Measurements from ENCODE around the gene TPCN2. TPM values are rescaled to one million over a fixed set of nuclear protein-coding genes. Genes with fewer than 3 reads are reported as not detected.
A peak's percentile ranks its signal among the peaks of the same experiment; 100 is the strongest.

The TPCN2 gene
- total RNA-seq, 4 donors from 2014 or later: 18.7 to 34.5 (median 24.7) TPM

DNA sequence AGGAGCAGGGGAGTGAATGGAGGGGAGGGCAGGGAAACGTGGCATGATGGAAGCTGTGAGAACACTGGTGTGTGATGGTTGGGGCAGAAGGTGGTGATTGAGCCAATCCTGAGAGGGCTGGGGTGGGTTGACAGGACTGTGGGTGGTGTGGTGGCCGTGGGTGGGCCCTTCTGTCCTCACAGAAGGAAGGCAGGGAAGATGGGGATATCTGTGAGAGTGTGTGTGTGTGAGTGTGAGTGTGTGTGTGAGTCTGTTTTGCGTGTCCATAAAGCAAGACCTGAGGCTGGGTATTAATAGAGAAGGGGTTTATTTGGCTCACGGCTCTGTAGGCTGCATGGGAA, 13.0 kb downstream of the TPCN2 start:
- peaks cover 6 to 91% (median 65%) of the 10 kb centered on the region in 4 donors for H3K4me1 ChIP-seq

DNA sequence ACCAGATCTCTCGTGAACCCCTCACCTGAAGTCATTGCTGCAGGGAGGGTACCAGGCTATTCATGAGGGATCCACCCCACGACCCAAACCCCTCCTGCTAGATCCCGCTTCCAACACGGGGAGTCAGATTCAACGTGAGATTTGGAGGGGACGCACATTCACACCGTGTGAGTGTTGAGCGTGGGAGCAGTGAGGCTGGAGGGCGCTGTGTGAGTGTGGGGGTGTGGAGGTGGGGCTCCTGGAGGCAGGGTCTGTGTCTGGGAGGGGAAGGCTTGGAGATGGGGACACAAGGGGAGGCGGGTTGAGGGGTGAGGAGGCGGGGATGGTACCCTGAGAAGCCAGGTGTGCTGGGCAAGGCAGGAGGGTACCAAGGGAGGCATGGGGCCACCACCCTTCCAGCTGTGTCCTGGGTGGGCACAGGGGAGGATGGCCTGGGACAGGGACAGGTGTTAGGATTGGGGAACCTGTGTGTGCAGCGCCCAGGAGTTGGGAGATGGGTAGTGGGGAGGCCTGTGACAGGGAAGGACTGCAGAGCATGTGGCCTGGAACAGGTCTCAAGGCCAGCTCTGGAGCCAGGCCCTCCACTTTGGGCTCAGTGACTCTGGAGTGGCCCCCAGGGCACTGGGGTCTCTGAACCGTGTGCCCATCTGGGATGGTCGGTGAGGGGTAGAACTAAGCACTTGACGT, 13.6 kb downstream of the TPCN2 start:
- Histone ChIP-seq H3K4me3 (no peak overlapping the region), H3K27me3 (no peaks in the 10 kb centered on the region), H3K4me1 (peaks cover 6 to 91% (median 68%) of the 10 kb centered on the region in 4 donors), H3K36me3 (peaks cover 25 to 77% (median 62%) of the 10 kb centered on the region in 4 donors), H3K9me3 (no peaks in the 10 kb centered on the region), H3K27ac (replicated peaks in 1 of 4) (peak overlapping the region in 1 of 4 donors; percentile 11)
- WGBS: 90% methylated on average over 15 of the region's 15 CpGs
- TF ChIP-seq EP300 (IDR thresholded peaks at IDR 0.05) (no peak), POLR2AphosphoS5 (IDR thresholded peaks at IDR 0.05) (no peak)
- intact Hi-C loops (cut with DNase I): no loop called here
- no peak for DNase-seq (ENCODE audit: extremely low spot score)

More for the DNA sequence above, 13.0 kb downstream of the TPCN2 start:
- intact Hi-C loops (cut with DNase I): no loop called here
- peaks cover 26 to 75% (median 65%) of the 10 kb centered on the region in 4 donors for H3K36me3 ChIP-seq
- no peak overlapping the region for H3K4me3 ChIP-seq
- H3K27me3 ChIP-seq: no peaks in the 10 kb centered on the region
- no peaks in the 10 kb centered on the region for H3K9me3 ChIP-seq
- no peak for DNase-seq (ENCODE audit: extremely low spot score)
- peak overlapping the region in 3 of 4 donors; percentile 7 to 37 (median 22) for H3K27ac ChIP-seq (replicated peaks in 1 of 4)
- WGBS: 85% methylated on average over 4 of the region's 4 CpGs
- no peak for TF ChIP-seq POLR2AphosphoS5 (IDR thresholded peaks at IDR 0.05)
- TF ChIP-seq, protein P1, sequence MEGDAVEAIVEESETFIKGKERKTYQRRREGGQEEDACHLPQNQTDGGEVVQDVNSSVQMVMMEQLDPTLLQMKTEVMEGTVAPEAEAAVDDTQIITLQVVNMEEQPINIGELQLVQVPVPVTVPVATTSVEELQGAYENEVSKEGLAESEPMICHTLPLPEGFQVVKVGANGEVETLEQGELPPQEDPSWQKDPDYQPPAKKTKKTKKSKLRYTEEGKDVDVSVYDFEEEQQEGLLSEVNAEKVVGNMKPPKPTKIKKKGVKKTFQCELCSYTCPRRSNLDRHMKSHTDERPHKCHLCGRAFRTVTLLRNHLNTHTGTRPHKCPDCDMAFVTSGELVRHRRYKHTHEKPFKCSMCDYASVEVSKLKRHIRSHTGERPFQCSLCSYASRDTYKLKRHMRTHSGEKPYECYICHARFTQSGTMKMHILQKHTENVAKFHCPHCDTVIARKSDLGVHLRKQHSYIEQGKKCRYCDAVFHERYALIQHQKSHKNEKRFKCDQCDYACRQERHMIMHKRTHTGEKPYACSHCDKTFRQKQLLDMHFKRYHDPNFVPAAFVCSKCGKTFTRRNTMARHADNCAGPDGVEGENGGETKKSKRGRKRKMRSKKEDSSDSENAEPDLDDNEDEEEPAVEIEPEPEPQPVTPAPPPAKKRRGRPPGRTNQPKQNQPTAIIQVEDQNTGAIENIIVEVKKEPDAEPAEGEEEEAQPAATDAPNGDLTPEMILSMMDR (IDR thresholded peaks at IDR 0.05): no peak
- no peak for TF ChIP-seq POLR2A (IDR thresholded peaks at IDR 0.05; ENCODE audit: low read depth)

DNA sequence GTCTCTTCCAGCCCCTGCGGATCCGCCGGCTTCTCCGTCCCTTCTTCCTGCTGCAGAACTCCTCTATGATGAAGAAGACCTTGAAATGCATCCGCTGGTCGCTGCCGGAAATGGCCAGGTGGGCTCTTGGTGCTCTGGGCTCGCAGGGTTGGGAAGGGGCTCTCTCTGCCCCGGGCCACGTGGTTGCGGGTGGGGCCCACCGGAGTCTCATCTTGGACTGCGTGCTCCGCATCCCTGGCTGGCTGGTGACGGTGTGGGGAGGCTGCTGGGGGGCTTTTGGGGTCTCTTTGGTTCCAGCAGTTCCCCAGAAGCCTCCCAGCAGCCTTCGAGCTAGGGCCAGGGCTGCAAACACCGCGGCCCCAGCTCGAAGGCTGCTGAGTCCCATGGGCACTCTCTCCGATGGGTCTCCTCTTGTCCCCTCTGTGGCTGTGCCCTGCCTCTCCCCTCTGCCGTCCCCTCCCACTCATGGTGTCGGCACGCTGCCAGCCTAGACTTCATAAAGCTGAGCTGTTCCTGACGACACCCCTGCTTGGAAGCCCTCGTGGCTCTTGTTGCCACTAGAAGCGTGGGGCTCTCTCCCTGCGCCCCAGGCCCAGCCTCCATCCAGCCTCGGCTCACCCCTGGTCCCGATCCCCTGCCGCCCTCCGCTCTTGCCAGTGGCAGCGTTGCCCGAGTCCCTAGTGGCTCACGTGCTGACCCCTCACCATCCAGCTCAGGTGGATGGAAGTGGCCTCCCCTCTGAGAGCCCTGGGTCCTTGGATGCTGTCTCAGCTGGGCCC, 14.3 kb downstream of the TPCN2 start:
- Histone ChIP-seq H3K4me3 (no peak overlapping the region), H3K4me1 (peaks cover 6 to 89% (median 67%) of the 10 kb centered on the region in 4 donors), H3K27ac (replicated peaks in 1 of 4) (peak overlapping the region in 3 of 4 donors; percentile 7 to 73 (median 25)), H3K9me3 (no peaks in the 10 kb centered on the region), H3K27me3 (no peaks in the 10 kb centered on the region), H3K36me3 (peaks cover 18 to 77% (median 62%) of the 10 kb centered on the region in 4 donors)
- intact Hi-C loops (cut with DNase I): no loop called here
- DNase-seq (ENCODE audit: extremely low spot score): no peak
- WGBS: 89% methylated on average over 31 of the region's 34 CpGs
- TF ChIP-seq POLR2A (IDR thresholded peaks at IDR 0.05; ENCODE audit: low read depth): no peak

DNA sequence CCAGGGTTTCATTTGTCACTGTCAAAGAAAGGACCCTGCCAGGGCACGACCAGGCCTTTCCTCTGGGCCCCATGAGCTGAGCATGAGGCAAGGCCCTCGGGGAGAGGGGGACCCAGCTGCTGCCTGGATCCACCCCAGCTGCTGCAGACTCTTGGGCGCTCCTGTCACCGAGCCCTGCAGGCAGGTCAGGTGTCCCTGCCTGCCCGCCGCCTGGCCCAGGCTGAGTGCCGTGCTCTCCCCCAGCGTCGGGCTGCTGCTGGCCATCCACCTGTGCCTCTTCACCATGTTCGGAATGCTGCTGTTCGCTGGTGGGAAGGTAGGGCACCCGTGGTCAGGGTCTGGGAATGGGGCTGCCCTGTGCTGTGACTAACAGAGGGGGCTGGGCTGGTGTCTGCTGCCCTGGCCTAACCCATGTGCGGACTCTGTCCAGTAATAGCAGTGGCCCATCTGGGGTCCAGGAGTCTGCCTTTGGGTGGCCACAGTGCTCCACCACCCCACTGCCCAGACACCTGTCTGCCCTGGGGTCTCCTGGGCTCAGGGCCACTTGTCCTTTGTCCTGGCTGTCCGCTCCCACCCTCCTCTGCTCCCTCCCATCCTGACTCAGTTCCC, 15.0 kb downstream of the TPCN2 start:
- no peaks in the 10 kb centered on the region for H3K27me3 ChIP-seq
- H3K36me3 ChIP-seq: peaks cover 13 to 71% (median 56%) of the 10 kb centered on the region in 4 donors
- no peak for DNase-seq (ENCODE audit: extremely low spot score)
- intact Hi-C loops (cut with DNase I): no loop called here
- no peak overlapping the region for H3K4me3 ChIP-seq
- H3K9me3 ChIP-seq: no peaks in the 10 kb centered on the region
- peak overlapping the region in 3 of 4 donors; percentile 7 to 73 (median 25) for H3K27ac ChIP-seq (replicated peaks in 1 of 4)
- TF ChIP-seq EP300 (IDR thresholded peaks at IDR 0.05) (no peak), POLR2AphosphoS5 (IDR thresholded peaks at IDR 0.05) (no peak), POLR2A (IDR thresholded peaks at IDR 0.05; ENCODE audit: low read depth) (no peak)
- TF ChIP-seq, protein P1 (IDR thresholded peaks at IDR 0.05): no peak
- peaks cover 6 to 82% (median 64%) of the 10 kb centered on the region in 4 donors for H3K4me1 ChIP-seq
- 60% methylated on average over 5 of the region's 14 CpGs for WGBS

DNA sequence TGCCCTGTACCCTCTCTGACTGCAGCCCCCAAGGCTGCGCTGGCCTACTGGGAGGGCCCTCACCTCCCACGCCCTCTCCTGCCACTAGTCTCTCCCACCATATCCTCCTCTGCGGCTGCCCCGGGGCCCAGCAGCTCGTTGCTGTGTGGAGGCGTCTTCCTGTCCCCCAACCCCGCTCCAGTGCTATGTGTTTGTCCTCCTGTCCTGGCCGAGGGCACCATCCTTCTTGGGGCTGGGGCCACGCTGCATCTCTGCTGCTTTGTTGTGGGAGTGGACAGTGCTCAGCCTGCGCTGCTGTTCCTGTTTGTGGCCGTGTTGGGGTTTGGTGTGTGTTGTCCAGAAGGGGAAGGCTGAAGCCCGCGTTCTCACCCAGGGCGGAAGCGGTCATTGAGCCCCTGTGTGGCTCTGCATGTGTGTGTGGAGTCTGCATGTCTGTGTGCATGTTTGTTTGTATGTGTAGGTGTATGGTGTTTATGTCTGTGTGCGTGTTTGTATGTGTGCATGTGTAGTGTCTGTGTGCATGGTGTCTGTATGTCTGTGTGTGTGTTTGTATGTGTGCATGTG, 15.7 kb downstream of the TPCN2 start:
- no peaks in the 10 kb centered on the region for H3K9me3 ChIP-seq
- peaks cover 6 to 64% (median 49%) of the 10 kb centered on the region in 4 donors for H3K36me3 ChIP-seq
- WGBS: 71% methylated on average over 13 of the region's 16 CpGs
- intact Hi-C loops (cut with DNase I): no loop called here
- DNase-seq (ENCODE audit: extremely low spot score): no peak
- peak overlapping the region; percentile 7 to 73 (median 21) for H3K27ac ChIP-seq (replicated peaks in 1 of 4)
- no peak overlapping the region for H3K4me3 ChIP-seq
- no peaks in the 10 kb centered on the region for H3K27me3 ChIP-seq
- peaks cover 6 to 75% (median 61%) of the 10 kb centered on the region in 4 donors for H3K4me1 ChIP-seq
- TF ChIP-seq POLR2A (IDR thresholded peaks at IDR 0.05; ENCODE audit: low read depth) (no peak), POLR2AphosphoS5 (IDR thresholded peaks at IDR 0.05) (no peak), EP300 (IDR thresholded peaks at IDR 0.05) (no peak)
- TF ChIP-seq, protein P1 (IDR thresholded peaks at IDR 0.05): no peak

All from esophagus muscularis mucosa (tissue), 4 donors.